HCT116 (cell line): ENCODE results near the gene NAA40. TPM values are rescaled to one million over a fixed set of nuclear protein-coding genes. Genes with fewer than 3 reads are reported as not detected.

Source experiments
- ATAC-seq: fragments of 200-7000 bp; cut with Tn5 transposase; 2 replicates; pipeline ENCODE4 v1.9.1; 2020; ENCODE audit warnings: mild to moderate bottlenecking, moderate library complexity
- BruUV-seq: library from RNA; stranded (reverse); fragments of 400-500 nt; replicated peaks from 2 replicates; lab custom pipeline; 2021; lab: Mats Ljungman, UMichigan
- CTCF ChIA-PET: fragments of 300-600 bp; sonication (Branson Sonifier 250); formaldehyde crosslinking; loops from one replicate; lab custom pipeline; 2021; ENCODE audit warnings: antibody characterized with exemption; lab: Charles Lee
- POLR2A ChIA-PET: fragments of 300-600, 350-600 bp; sonication (Branson Sonifier 250); formaldehyde crosslinking; loops from one replicate; lab custom pipeline; 2021; ENCODE audit warnings: antibody characterized with exemption; lab: Charles Lee
- RAD21 ChIA-PET, 2 experiments: fragments of 300-600 bp; sonication (Branson Sonifier 250); formaldehyde crosslinking; loops; one replicate each; lab custom pipeline; 2023; ENCODE audit warnings: low total read pairs in 2 of 2; ENCODE audit not compliant: uncharacterized antibody in 2 of 2, unreplicated experiment in 2 of 2, low non-redundant PET in 1 of 2; lab: Charles Lee
- DNase-seq: peaks from one replicate; pipeline ENCODE4 v3.0.0-alpha.2; 2010; ENCODE audit warnings: low read depth, low spot score
- H2AFZ ChIP-seq: fragments of 200-600 bp; shearing (Covaris generic), sonication (generic); 2 replicates; pipeline ENCODE4 v1.6.1; 2017; ENCODE audit warnings: low read depth, mixed run types, mixed read lengths, antibody characterized with exemption, low read length; ENCODE audit not compliant: poor library complexity, severe bottlenecking
- H3K27ac ChIP-seq: 2 replicates; pipeline ENCODE4 v1.5.1; 2012; ENCODE audit warnings: low read depth, low read length
- H3K27me3 ChIP-seq: fragments of 200-600 bp; sonication (generic); 2 replicates; pipeline ENCODE4 v1.6.1; 2016; ENCODE audit warnings: mixed run types, low read length, mixed read lengths; ENCODE audit not compliant: insufficient read depth
- H3K36me3 ChIP-seq, 2 experiments: fragments of 200-500 bp in 1 of 2; fragments of 200-600 bp in 1 of 2; sonication (Bioruptor generic) in 1 of 2; sonication (generic) in 1 of 2; 2 replicates each; pipeline versions ENCODE4 v1.5.1 to v1.6.1; 2014 to 2016; ENCODE audit warnings: low read length in 2 of 2, inconsistent platforms in 1 of 2, mixed read lengths in 1 of 2, mixed run types in 1 of 2; ENCODE audit not compliant: insufficient read depth in 2 of 2, control insufficient read depth in 1 of 2
- H3K4me1 ChIP-seq, 2 experiments: fragments of 200-600 bp in 1 of 2; sonication (generic) in 1 of 2; 2 replicates each; pipeline versions ENCODE4 v1.5.1 to v1.6.1; 2012 to 2017; ENCODE audit warnings: low read length in 2 of 2, inconsistent platforms in 1 of 2, mild to moderate bottlenecking in 1 of 2, mixed read lengths in 1 of 2, mixed run types in 1 of 2, moderate library complexity in 1 of 2; ENCODE audit not compliant: insufficient read depth in 2 of 2, control insufficient read depth in 1 of 2
- H3K4me2 ChIP-seq: fragments of 200-600 bp; sonication (generic); 2 replicates; pipeline ENCODE4 v1.6.1; 2017; ENCODE audit warnings: mixed run types, low read length, mixed read lengths
- H3K4me3 ChIP-seq, 2 experiments: fragments of 200-600 bp in 1 of 2; sonication (generic) in 1 of 2; replicated peaks in 1 of 2; 2 replicates each; pipeline ENCODE4 v1.5.1; 2011 to 2016; ENCODE audit warnings: low read length in 2 of 2, control low read depth in 1 of 2, low read depth in 1 of 2, mild to moderate bottlenecking in 1 of 2, mixed read lengths in 1 of 2, mixed run types in 1 of 2
- H3K79me2 ChIP-seq: fragments of 200-600 bp; sonication (generic); 2 replicates; pipeline ENCODE4 v1.6.1; 2017; ENCODE audit warnings: mild to moderate bottlenecking, mixed run types, low read length, moderate library complexity, mixed read lengths; ENCODE audit not compliant: insufficient read depth
- H3K9ac ChIP-seq: fragments of 200-600 bp; sonication (generic); 2 replicates; pipeline ENCODE4 v1.6.1; 2016; ENCODE audit warnings: low read length, mixed read lengths
- H3K9me2 ChIP-seq: fragments of 200-600 bp; sonication (generic), shearing (Covaris generic); 2 replicates; pipeline ENCODE4 v1.6.1; 2017; ENCODE audit warnings: mixed run types, mild to moderate bottlenecking, moderate library complexity; ENCODE audit not compliant: insufficient read depth
- H3K9me3 ChIP-seq, 2 experiments: fragments of 200-500 bp in 1 of 2; fragments of 200-600 bp in 1 of 2; sonication (Bioruptor generic) in 1 of 2; sonication (generic) in 1 of 2; 2 replicates each; pipeline ENCODE4 v1.6.1; 2014 to 2017; ENCODE audit warnings: low read length in 2 of 2, mixed read lengths in 2 of 2, inconsistent platforms in 1 of 2, low read depth in 1 of 2, mild to moderate bottlenecking in 1 of 2, mixed run types in 1 of 2, moderate library complexity in 1 of 2; ENCODE audit not compliant: control insufficient read depth in 1 of 2, insufficient read depth in 1 of 2
- H4K20me1 ChIP-seq: fragments of 200-600 bp; sonication (generic), shearing (Covaris generic); 2 replicates; pipeline ENCODE4 v1.6.1; 2017; ENCODE audit warnings: mixed run types, mild to moderate bottlenecking, moderate library complexity; ENCODE audit not compliant: insufficient read depth
- CBX3 ChIP-seq: IDR thresholded peaks from 2 replicates; pipeline ENCODE4 v1.6.1; 2012; ENCODE audit warnings: low read depth
- CEBPB ChIP-seq: IDR thresholded peaks from 2 replicates; pipeline ENCODE4 v1.6.1; 2012; ENCODE audit warnings: low read depth
- CTCF ChIP-seq, 3 experiments: fragments of 200-600 bp in 1 of 3; sonication (generic) in 1 of 3; IDR thresholded peaks in 2 of 3; conservative IDR thresholded peaks in 1 of 3; 2 replicates each; pipeline ENCODE4 v1.5.1; 2012 to 2017; ENCODE audit warnings: low read depth in 2 of 3, low read length in 2 of 3, antibody characterized with exemption in 1 of 3, borderline replicate concordance in 1 of 3, control low read depth in 1 of 3, mild to moderate bottlenecking in 1 of 3, mixed read lengths in 1 of 3, mixed run types in 1 of 3, moderate library complexity in 1 of 3; ENCODE audit not compliant: insufficient read depth in 1 of 3
- EGR1 ChIP-seq: IDR thresholded peaks from 2 replicates; pipeline ENCODE4 v1.6.1; 2012; ENCODE audit warnings: low read depth
- EZH2 ChIP-seq: fragments of 200-600 bp; sonication (generic); IDR thresholded peaks from 2 replicates; pipeline ENCODE4 v1.6.1; 2017; ENCODE audit warnings: antibody characterized with exemption, mixed run types
- EZH2phosphoT487 ChIP-seq: fragments of 200-600 bp; IDR thresholded peaks from 2 replicates; pipeline ENCODE4 v1.6.1; 2018; ENCODE audit warnings: antibody characterized with exemption, borderline replicate concordance
- FOSL1 ChIP-seq: IDR thresholded peaks from 2 replicates; pipeline ENCODE4 v1.6.1; 2012; ENCODE audit warnings: low read depth
- JUND ChIP-seq: IDR thresholded peaks from 2 replicates; pipeline ENCODE4 v1.6.1; 2012
- MAX ChIP-seq: IDR thresholded peaks from 2 replicates; pipeline ENCODE4 v1.6.1; 2012
- POLR2A ChIP-seq: IDR thresholded peaks from 2 replicates; pipeline ENCODE4 v1.7.0; 2011; ENCODE audit warnings: borderline replicate concordance; ENCODE audit not compliant: insufficient read depth, insufficient read length; ENCODE audit errors: extremely low read depth
- RAD21 ChIP-seq: IDR thresholded peaks from 2 replicates; pipeline ENCODE4 v1.6.1; 2012; ENCODE audit warnings: low read depth, mild to moderate bottlenecking
- SRF ChIP-seq: IDR thresholded peaks from 2 replicates; pipeline ENCODE4 v1.6.1; 2012; ENCODE audit warnings: low read depth
- YY1 ChIP-seq: IDR thresholded peaks from 2 replicates; pipeline ENCODE4 v1.6.1; 2011; ENCODE audit warnings: low read length, low read depth, moderate library complexity, mild to moderate bottlenecking; ENCODE audit not compliant: insufficient replicate concordance; ENCODE audit errors: extremely low read depth
- ZBTB33 ChIP-seq: IDR thresholded peaks from 2 replicates; pipeline ENCODE4 v1.6.1; 2011; ENCODE audit warnings: mild to moderate bottlenecking, low read length, moderate library complexity; ENCODE audit not compliant: insufficient replicate concordance; ENCODE audit errors: extremely low read depth
- ZFX ChIP-seq: fragments of 450-650 bp; IDR thresholded peaks from 2 replicates; pipeline ENCODE4 v1.6.1; 2017
- ZNF274 ChIP-seq: fragments of 200-500 bp; sonication (Bioruptor generic); IDR thresholded peaks from 2 replicates; pipeline ENCODE4 v1.6.1; 2014; ENCODE audit warnings: mild to moderate bottlenecking, low read depth, low read length, inconsistent platforms
- intact Hi-C: fragments of 100-400 bp; cut with micrococcal nuclease; formaldehyde crosslinking; loops from 2 replicates; pipeline ENCODE4 v1.10.0; 2022
- total RNA-seq: library from RNA; stranded (reverse); gene quantifications from one replicate; pipeline ENCODE4 v1.2.1, GENCODE V29; 2021; ENCODE audit not compliant: unreplicated experiment

The NAA40 gene
- total RNA-seq, 1 experiment from 2014 or later: 25.3 TPM

DNA sequence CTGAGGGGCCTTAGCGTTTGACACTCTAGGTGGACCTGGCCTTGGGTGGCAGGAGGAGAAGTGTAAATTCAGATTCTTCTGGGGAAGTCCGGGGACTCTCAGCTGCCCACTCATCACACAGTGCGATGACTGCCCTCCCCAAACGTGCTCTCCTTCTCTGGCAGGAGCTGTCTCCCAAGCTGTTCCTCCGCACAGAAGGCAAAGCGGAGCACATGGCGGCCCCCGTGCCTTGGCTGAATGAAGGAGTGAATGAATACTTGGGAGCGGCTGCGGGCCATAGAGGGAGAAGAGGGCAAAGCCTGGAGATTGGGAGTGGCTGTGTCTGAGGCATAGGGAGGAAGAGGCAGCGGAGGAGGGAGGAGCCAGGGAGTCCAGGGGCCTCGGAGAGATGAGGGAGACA lies 6.9 kb upstream of the NAA40 start:
- no peak overlapping the region for H3K27ac ChIP-seq
- no peaks in the 10 kb centered on the region for H4K20me1 ChIP-seq
- no peak overlapping the region for H3K4me3 ChIP-seq
- TF ChIP-seq CEBPB: no peak
- no peaks in the 10 kb centered on the region for H3K36me3 ChIP-seq
- intact Hi-C loops: no loop called here
- ATAC-seq (no peak), DNase-seq (no peak)
- no peak overlapping the region for H3K9ac ChIP-seq
- RAD21 ChIA-PET: no interaction called here
- no peaks in the 10 kb centered on the region for H3K27me3 ChIP-seq
- BruUV-seq: no TSS peak
- CTCF ChIA-PET: no interaction called here
- H2AFZ ChIP-seq: no peak overlapping the region
- no peaks in the 10 kb centered on the region for H3K9me2 ChIP-seq
- no peaks in the 10 kb centered on the region for H3K9me3 ChIP-seq
- POLR2A ChIA-PET: no interaction called here
- H3K79me2 ChIP-seq: no peaks in the 10 kb centered on the region
- H3K4me1 ChIP-seq: peaks cover under 1 to 8% of the 10 kb centered on the region in 2 experiments; a peak in 3 of 4 replicates
- H3K4me2 ChIP-seq: no peak overlapping the region

DNA sequence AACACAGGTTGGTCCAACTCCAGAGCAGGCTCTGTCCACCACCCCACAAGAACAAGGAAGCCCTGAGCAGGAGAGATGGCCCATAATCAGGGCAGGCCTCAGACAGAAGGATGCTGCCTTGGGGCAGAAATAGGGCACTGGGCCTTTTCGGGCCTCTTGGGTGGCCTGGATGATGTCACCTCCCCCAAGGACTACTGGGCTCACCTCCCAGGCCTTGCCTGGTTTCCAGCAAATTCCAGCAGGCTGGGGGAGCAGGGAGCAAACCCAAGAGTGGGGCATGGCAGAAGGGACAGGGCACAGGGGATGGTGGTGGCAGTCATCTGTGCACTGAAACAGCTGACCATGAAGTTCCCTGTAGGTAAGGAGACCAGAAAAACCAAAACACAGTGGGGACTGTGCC lies 5.3 kb upstream of the NAA40 start:
- Histone ChIP-seq H3K4me3 (no peak overlapping the region), H3K27me3 (no peaks in the 10 kb centered on the region), H2AFZ (no peak overlapping the region), H3K9ac (no peak overlapping the region), H3K27ac (no peak overlapping the region), H3K36me3 (no peaks in the 10 kb centered on the region), H3K79me2 (no peaks in the 10 kb centered on the region), H4K20me1 (no peaks in the 10 kb centered on the region), H3K9me3 (no peaks in the 10 kb centered on the region), H3K4me2 (no peak overlapping the region), H3K9me2 (no peaks in the 10 kb centered on the region), H3K4me1 (peaks cover 10 to 20% of the 10 kb centered on the region in 2 experiments)
- TF ChIP-seq ZNF274 (no peak), POLR2A (no peak), EGR1 (no peak), FOSL1 (no peak), EZH2 (no peak), CBX3 (no peak), JUND (no peak), EZH2phosphoT487 (no peak), RAD21 (no peak), CTCF (IDR thresholded peaks at IDR 0.05 in 2 of 3, conservative IDR thresholded peaks at IDR 0.05 in 1 of 3; ENCODE audit: borderline replicate concordance in 1 of 3, insufficient read depth in 1 of 3, low read depth in 2 of 3, low read length in 2 of 3) (no peak), ZFX (no peak; the same call in 1 of the 2 replicates), MAX (no peak), SRF (no peak), YY1 (no peak), ZBTB33 (no peak), CEBPB (no peak)
- POLR2A ChIA-PET: no interaction called here
- RAD21 ChIA-PET: no interaction called here
- CTCF ChIA-PET: no interaction called here
- BruUV-seq: no TSS peak
- no peak for DNase-seq
- intact Hi-C loops: no loop called here
- no peak for ATAC-seq
